AG20443 (cell line): Measurements from ENCODE around the gene ZNF324B.
"Not testable (repeated sequence)": the region's sequence is repeated elsewhere in the genome, so short reads cannot be mapped to it uniquely, and the experiment has no call there.

Source experiments
- DNase-seq: peaks from one replicate; pipeline ENCODE4 v3.0.0; 2012; ENCODE audit warnings: low spot score, mixed read lengths

The ZNF324B gene

DNA sequence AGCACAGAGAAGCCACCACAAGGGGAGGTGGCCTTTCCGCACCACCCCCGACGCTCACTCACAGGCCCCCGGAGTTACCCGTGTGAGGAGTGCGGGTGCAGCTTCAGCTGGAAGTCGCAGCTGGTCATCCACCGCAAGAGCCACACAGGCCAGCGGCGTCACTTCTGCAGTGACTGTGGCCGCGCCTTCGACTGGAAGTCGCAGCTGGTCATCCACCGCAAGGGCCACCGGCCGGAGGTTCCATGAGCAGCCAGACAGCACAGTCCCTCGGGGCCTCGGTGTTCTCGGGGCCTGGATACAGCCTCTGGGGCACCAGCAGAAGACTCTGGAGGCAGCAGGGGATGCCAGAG lies 29.0 kb downstream of the ZNF324B start:
- DNase-seq, result no peak

DNA sequence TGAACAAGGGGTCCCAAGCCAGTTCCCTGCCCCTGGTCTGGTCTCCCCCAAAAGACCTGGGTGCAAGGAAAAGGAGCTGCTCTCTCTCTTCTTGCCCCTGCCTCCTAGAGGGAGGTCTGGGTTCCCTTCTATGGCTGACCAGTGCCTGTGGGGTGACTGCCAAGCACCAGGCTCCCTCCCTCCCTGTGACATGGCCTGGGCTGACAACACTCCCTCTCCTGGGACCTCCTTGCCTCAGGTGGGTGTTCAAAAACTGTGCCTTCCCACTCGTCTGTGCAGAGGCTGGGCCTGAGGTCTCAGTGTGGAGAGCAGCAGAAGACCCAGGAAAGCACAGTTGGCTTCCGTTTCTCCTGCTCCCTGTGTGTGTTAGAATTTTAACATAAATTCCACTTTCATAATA lies 29.4 kb downstream of the ZNF324B start:
- no peak for DNase-seq

DNA sequence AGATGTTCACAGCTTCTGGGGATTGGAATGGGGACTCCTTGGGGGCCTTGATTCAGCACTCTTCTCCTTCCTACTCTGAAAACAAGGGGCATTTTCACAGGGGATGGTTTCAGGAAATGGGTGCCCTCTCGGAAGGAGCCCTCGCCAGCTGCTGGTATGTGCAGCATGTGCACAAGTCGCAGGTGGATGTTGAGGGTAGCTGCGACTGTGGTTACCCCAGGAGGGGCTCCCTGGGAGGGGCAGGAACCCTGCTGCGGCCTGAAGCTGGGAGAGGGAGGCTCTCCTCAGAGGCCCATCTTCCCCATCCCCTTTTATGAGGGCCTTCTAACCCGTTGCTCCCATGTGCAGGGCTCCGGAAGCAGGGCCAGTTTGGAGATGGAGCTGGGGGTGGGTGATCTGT lies 30.9 kb downstream of the ZNF324B start:
- no peak for DNase-seq

DNA sequence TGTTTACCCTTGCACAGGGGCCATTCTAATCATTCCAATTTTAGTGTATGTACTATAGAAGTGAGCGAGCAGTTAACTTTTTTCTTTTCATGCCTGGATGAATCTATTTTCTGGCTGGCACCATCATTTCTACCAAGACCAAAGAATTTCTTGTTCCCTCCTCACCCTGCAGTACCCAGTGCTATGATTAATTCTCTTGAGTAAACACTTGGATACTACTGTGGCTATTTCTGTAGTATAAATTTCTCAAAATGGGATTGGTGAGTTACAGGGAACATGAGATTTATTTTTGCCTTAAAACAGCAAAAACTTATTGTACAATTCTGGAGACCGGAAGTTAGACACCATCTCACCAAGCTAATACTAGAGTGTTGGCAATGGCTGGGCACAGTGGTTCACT lies 32.4 kb downstream of the ZNF324B start:
- DNase-seq, result no peak

DNA sequence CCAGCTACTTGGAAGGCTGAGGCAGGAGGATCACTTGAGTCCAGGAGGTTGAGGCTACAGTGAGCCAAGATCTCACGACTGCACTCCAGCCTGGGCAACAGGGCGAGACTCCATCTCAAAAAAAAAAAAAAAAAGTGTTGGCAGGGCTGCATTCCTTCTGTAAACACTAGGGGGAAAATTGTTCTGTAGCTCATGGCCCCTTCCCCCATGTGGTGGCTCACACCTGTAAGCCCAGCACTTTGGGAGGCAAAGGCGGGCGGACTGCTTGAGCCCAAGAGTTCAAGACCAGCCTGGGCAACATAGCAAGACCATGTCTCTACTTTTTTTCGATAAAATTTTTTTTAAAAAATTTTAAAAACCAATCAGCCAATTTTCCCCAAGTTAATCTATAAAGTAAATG lies 32.9 kb downstream of the ZNF324B start:
- not testable (repeated sequence) for DNase-seq

DNA sequence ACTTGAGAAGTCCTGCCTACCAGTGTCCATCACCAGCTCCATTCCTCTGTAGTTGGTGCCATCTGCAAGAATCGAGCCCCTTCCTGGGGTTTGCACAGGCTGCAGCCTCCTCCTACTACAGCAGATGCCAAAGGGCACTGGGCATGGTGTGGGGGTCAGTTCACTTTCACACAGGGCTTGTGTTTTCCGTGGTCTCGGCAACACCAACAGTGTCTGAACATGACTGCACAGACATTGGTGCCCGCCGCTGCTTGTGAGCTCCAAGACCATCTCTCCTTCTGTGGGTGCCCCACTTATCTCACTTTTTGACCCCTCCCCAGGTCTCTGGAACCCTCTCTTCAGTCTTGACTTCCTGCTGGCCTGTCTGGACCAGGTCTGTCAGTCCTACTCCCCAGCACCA lies 40.0 kb downstream of the ZNF324B start:
- no peak for DNase-seq

DNA sequence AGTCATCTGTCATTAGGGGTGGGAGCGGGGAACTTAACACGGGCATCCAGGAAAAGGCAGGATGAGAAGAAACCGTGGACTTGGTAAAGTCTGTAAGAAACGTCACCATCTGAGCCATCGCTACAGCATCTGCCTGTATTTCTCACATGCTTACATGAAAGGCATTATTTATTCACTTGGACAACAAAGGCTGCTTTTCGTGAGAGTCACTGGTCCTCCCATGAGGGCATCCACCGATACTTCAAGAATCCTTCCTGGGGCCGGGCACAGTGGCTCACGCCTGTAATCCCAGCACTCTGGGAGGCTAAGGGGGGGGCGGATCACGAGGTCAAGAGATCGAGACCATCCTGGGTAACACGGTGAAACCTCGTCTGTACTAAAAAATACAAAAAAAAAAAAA lies 40.8 kb downstream of the ZNF324B start:
- no peak for DNase-seq

DNA sequence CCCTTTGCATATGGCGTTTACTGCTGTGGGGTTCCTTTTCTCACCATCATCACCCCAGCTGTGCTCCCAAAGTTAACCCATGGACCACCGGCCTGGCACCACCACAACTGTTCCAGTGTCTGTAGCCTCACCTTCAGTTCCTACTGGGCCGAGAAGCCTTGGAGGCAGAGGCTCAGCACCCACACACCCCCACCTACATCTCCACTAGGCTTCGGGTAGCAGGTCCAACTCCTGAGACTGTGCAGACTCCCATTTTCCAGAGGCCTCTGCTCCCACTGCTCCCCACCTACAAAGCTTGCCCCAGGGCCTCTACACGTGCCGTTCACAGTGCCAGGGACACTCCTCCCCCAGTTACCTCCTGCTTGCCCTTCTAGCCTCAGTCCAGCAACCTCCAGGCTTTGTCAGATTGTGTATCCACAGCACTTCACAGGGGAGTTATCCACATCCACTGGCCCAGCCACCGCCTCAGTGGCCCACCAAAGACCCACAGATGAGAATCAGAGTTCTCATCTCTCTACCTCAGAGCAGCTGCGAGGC lies 46.3 kb downstream of the ZNF324B start:
- DNase-seq, result no peak

DNA sequence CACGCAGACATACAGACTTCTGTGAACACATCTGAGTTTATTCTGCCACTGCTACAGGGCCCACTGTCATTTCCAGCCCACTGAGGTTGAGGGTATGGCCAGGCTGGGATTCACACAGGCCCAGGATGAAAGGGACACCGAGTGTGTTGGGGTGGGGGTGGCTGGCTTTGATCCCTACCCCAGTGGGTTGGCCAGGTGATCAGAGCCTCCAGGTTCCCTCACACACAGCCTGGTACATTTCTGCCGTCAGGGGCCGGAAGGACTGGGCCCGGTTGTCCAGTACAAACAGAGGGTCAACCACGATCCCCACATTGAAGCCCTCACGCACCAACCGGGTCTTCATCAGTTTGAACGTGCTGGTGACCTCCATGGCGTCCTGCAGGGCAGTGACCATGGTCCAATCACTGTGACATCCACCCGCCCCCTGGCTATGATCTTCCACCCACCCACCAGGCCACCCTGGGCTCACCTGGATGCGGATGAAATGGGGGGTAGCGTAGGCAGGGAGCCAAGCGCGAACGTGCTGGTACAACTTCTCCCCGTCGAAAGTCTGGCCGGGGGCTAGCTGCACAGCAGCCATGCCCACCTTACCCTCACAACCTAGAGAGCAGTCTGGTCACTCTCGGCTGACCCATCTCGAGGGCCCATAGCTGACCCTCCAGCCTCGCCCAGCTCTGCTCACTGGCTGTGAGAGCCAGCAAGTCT lies 47.0 kb downstream of the ZNF324B start:
- no peak for DNase-seq

DNA sequence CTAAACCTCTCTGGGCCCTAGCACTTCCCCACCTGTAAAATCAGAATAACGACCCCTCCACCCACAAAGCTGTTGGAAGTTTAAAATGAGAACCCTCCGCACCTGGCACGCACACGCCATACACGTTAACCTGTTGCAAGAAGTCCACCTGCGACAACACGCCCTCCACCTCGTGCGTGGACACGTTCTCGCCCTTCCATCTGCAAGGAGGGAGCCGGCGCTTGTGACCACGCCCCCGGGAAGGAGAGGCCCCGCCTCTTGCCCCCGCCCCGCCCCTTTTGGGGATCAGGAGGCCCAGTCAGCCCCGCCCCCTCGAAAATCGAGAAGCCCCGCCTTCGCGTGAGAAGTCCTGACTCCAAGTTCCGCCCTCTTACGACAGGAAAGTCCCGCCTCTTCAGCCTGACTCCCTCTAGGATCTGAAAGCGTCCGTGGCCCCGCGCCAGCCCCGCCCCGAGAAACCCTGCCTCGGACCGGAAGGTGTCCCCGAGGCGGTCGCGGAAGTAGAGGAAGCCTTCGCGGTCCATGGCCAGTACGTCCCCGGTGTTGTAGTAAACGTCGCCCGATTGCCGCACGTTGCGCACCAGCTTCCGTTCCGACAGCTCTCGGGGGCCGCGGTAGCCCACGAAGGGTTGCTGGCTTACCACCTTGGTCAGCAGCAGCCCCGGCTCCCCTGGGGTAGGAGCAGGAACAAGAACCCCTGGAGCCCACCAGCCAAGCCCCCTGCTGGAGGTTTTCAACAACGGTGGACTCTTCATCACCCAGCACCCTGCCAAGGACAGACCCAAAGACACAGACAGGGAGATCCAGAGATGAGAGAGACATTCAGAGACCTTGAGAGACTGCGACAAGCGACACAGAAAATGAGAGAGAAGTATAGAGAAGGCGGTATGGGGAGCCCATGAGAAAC lies 47.9 kb downstream of the ZNF324B start:
- DNase-seq, result peak; percentile 99

DNA sequence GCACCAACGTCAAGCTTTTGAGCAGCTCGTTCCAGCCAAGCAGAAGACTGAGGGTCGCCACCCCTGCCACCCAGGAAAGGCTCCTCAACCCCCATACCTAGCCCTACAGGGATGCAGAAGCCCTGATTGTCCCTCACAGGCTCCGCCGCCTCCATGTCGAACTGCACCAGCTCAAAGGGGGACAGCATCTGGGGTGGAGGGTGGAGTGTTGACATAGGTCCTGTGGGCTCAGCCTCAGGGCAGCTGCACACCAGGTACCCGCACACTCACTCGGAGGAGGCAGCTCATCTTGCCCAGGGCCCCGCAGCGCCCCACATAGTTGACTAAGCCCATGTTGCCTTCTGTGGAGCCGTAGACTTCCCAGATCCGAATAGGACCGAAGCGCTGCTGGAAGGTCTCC lies 48.8 kb downstream of the ZNF324B start:
- DNase-seq, result no peak
